DMS53 (cell line): ENCODE data around the gene SYNPO2.

Experiments
- DNase-seq: peaks from one replicate; lab custom pipeline; 2025; lab: John Stamatoyannopoulos, UW

SYNPO2 gene

DNA sequence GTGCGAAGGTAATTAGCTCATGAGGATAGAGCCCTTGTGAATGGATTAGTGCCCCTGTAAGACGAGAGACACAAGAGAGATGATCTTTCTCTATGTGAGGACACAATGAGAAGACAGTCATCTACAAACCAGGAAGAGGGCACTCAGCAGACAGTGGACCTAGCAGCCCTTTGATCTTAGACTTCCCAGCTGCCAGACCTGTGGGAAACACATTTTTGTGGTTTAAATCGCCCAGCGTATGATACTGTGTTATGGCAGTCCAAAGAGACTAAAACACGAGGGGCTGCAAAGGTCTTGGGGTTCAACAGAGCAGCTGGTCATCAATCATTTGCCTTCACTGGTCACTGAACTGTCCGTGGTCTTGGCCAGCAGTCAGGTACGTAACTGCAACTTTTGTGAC lies 9.2 kb upstream of the SYNPO2 start:
- DNase-seq, result peak; percentile 23

- DNase-seq, result no peak
Measured at GRCh38 chr4:118881512-118882146, 7.0 kb upstream of the SYNPO2 start.

GRCh38 chr4:118883861-118884260 lies 4.8 kb upstream of the SYNPO2 start:
- no peak for DNase-seq

DNA sequence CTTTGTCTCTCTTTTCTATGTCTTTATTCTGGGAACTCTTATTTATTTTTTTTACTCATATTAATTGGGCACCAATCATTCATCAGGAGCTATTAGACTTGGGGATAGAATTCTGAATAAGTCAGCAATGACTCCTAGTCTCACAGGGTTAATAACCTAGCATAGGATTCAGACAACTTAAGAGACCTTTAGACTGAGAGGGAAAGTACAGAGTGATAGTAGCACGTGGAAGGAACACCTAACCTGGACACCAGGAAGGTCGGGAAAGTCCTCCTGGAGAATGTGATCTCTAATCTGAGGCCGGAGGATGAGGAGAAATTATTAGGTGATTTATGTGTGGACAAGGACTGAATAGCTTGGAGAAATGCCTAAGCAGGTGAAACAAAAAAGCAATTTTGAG lies 3.9 kb upstream of the SYNPO2 start:
- no peak for DNase-seq

DNA sequence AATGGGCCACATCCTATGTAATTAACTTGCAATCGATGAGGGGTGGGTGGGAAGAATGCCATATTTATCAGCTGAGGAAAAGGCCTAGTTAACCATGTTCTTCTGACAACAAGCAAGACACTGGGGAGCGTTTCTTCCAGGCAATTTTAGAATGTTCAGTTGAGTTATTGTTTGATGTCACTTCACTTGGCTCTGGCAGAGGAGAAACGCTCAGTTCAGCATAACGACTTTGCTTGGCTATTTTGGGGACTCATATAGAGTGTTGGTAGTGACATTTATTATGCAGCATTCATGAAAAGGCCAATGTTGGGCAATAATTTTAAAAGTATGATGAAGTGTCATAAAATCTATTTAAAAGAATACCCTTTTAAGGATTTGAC lies 648 bp downstream of the SYNPO2 start:
- DNase-seq, result no peak

- no peak for DNase-seq
Measured at GRCh38 chr4:118894034-118894433, 5.4 kb downstream of the SYNPO2 start.

GRCh38 chr4:118898221-118898620 lies 9.6 kb downstream of the SYNPO2 start:
- no peak for DNase-seq

DNA sequence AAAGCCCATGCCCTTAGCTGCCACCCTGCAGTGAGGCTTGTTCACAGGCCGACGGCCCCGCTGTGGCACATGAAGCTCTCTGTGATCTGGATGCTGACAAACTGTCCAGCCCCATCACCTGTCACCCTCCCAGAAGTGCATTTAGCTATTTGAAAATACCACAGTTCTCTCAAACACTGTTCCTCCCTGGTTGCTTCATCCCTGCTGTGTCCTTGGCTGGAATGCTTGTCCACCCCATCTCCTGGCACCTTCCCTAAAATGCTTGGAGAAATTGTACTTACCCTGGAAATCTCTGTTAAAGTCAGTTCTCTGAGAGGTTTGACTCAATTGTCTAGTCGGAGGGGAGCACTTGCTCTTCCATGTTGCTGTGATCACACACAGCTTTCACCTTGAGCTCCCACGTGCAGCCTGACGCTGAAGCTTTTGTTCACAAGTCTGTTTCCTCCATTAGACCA lies 10.1 kb downstream of the SYNPO2 start:
- DNase-seq, result no peak

DNA sequence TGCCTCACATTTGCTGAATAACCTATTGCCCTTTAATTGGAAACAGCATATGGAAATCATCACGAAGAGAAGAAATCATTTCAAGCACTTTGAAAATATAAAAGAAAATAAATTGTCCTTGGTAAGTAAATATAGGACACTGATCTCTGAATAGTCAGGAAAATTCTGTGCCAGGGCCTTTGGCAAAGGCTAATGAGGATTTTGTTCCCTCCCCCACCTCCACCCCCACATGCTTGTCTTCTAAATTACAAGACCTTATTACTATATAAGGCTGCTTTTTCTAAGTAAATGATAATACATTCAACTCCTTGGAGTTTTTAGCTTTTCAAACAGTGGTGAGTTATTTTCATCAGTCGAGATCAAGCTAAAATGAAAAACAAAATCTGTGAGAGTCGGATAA lies 15.8 kb downstream of the SYNPO2 start:
- DNase-seq, result no peak

DNA sequence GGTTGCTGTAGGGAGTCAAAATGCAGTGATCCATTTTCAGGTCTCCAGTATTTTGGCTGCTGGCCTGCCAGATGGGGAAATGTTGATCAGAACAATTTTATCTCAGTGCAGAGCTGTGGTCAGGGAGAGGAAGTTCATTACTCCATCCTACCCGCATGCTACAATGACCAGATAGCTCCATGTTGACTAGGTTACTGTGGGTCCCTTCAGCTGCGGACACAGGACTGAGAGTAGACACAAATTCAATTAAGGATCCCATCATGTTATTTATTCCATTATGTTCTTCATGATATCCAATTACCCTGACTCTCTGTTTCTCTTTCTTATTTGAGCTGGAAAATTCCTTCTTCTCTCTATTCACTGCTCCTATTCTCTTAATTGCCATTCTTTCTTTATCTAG lies 16.3 kb downstream of the SYNPO2 start:
- no peak for DNase-seq

GRCh38 chr4:118905566-118905965 lies 16.9 kb downstream of the SYNPO2 start:
- DNase-seq, result no peak

DNA sequence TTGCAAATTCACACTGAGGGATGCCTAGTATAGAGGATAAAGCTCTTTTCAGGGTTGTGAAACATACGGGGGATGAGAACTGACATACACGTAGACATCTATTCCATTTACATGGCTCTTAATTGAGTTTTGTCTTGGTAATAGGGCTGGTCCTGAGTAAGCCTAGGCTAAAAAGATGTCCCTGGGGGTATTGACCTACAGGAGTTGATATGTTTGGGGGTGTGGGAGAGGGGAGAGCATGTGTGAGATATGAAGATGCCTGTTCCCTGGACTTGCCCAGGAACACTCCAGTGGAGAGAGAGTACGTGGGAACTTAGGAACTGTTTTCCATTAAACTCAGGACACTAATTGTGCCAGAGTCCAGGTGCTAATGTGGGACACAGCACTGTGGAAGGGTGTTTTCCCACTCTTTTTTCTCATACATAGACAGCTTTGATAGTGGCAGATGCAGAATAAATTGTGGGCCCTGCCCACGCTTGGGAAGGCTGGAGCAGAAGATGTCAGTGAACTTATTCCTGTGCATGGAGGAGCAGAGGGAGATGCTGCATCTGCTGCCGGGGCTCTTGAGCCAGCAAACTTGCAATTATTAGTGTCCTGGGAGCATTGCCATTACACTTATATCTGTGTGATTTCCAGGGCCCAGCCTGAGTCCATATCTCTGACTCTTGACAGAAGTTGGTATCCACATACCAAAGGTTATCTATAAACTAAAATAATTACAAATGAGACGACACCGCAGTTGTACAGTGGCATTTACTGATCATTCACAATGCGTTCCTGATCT lies 20.7 kb downstream of the SYNPO2 start:
- DNase-seq, result no peak

- no peak for DNase-seq
Measured at GRCh38 chr4:118910221-118910620, 21.6 kb downstream of the SYNPO2 start.

DNA sequence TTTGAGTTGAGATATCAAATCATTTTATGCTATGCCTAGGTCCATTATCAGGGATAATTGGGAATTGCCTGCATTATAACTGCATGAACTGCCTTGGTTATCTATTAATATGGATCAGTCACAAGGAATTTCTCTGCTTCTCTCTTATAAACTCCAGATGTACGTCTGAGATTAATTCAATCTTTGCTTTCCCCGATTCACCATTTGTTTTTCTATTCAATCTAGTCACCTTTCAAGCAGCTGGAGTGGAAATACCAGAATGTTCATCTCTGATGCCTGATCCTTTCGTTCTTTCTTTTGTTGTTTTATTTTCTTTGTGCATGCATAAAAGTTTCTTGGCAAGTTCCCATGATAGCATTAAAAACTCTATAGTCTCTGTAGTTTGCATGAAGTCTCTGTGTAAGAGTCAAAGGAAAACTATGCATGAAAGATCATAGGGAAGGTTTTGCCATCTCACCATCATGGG lies 22.6 kb downstream of the SYNPO2 start:
- no peak for DNase-seq

DNA sequence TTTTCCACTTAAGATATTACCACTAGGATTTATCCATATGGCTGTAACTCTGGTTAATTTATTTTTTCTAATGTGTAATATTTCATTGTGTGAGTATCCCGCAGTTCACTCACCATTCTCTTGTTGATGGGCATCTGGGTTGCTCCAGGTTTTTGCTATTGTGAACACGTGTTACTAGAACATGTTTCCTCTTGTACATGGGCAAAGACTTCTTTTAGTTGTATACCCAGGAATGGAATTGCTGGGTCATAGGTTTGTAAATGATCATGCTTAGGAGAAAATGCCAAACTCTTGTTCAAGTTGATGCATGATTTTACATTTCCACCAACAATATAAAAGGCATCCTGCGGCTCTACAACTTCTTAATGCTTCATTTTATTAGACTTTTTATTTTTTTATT lies 26.8 kb downstream of the SYNPO2 start:
- no peak for DNase-seq

GRCh38 chr4:118916691-118917289 lies 28.1 kb downstream of the SYNPO2 start:
- no peak for DNase-seq

DNA sequence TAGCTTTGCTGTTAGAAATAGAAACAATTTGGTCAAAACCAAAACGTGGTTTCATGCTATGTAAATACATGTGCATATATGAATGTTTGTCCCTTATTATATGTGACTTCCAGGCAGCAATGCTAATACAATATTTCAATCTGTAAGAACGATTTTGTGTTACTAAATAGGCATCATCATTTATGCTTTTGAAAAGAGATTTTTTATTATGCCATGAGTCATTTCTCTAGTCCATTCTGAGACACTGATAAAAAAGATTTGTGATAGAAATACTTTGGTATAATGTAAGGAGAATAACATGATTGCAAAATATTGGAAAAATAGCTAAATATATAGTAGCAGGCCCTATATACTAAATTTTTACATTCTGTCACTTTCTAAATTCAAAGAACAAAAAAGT lies 28.9 kb downstream of the SYNPO2 start:
- DNase-seq, result no peak

- DNase-seq, result no peak
Measured at GRCh38 chr4:118918388-118918787, 29.7 kb downstream of the SYNPO2 start.

DNA sequence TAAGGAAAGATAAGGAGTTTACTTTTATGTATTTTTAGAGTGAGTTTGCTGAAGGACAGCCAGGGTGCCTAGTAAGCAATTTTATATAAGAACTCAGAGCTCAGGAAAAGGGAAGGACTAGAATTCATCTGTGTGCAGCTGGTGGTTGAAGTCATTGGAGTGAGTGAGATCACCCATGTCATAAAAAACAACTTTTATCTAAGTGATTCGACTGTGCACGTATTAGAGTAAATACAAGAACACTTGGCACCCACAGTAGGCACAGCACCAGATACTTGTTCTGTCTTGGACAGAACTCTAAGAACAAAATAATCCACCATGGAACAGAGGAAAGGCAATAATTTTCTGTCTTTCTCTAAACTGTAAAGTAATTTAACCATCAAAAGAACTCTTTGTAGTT lies 31.6 kb downstream of the SYNPO2 start:
- no peak for DNase-seq

DNA sequence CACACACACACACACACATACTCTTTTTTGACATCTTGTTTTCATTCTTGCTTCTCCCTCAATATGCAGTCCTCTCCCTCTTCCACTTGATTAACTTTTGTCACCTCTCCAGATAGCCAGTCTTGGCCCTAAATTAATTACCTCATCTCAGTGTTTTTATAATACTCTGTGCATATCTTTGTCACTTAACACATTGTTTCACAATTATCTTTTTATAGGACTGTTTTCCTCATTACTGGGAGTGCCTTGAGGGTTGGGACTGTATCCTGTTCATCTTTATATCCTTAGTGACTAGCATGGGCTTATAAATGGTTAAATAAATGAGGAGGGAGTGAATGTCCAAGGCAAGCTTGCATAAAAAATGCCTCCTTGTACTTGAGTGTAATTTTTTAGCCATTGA lies 33.1 kb downstream of the SYNPO2 start:
- no peak for DNase-seq

DNA sequence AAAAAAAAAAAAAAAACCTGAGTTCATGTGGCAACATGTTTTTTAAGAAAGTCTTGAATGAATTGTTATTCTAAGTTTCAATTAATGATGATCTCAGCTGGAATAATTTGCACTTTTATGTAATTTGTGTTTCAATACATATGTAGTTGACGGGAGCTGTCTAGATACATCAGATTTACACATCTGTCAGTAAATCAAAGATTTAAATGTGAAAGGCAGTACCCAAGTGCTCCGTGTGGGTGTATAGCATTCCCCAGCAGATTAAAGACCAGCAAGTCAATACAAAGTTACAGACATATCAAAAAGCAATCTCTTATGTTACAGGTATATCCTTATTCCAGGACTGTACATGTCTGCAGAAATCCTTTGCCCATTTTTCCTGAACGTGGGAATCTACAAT lies 35.2 kb downstream of the SYNPO2 start:
- DNase-seq, result no peak

GRCh38 chr4:118927974-118928373 lies 39.3 kb downstream of the SYNPO2 start:
- DNase-seq, result peak; percentile 5

GRCh38 chr4:118930255-118930654 lies 41.6 kb downstream of the SYNPO2 start:
- no peak for DNase-seq
